Activated CD4-positive, CD25-positive, alpha-beta regulatory T cell treated with anti-CD3 and anti-CD28 coated beads, Interleukin-2, amount 50 U/mL, for 16 hours (primary cell): ENCODE results near the gene SERHL2.
"Not testable (repeated sequence)": the region's sequence is repeated elsewhere in the genome, so short reads cannot be mapped to it uniquely, and the experiment has no call there.

Experiments
- DNase-seq: peaks from one replicate; pipeline ENCODE4 v3.0.0-alpha.2; 2020; ENCODE audit warnings: low read depth, low spot score

The SERHL2 gene

GRCh38 chr22:42574046-42574445 is 20.3 kb downstream of the SERHL2 start:
- DNase-seq = not testable (repeated sequence)

GRCh38 chr22:42574468-42574867 is 20.7 kb downstream of the SERHL2 start:
- DNase-seq = not testable (repeated sequence)

GRCh38 chr22:42575996-42576574 is 22.3 kb downstream of the SERHL2 start:
- not testable (repeated sequence) for DNase-seq

- not testable (repeated sequence) for DNase-seq
These were observed 23.4 kb downstream of the SERHL2 start for GRCh38 chr22:42577141-42577540.

- no peak for DNase-seq
These were observed 24.0 kb downstream of the SERHL2 start for GRCh38 chr22:42577623-42578240.

GRCh38 chr22:42580040-42580439 is 26.3 kb downstream of the SERHL2 start:
- DNase-seq = not testable (repeated sequence)

- DNase-seq = not testable (repeated sequence)
These were observed 27.5 kb downstream of the SERHL2 start for GRCh38 chr22:42581194-42581761.

- peak; percentile 64 for DNase-seq
These were observed 28.3 kb downstream of the SERHL2 start for GRCh38 chr22:42581762-42582716.

GRCh38 chr22:42582987-42583386 is 29.2 kb downstream of the SERHL2 start:
- no peak for DNase-seq

- no peak for DNase-seq
These were observed 30.7 kb downstream of the SERHL2 start for GRCh38 chr22:42584364-42584940.

- no peak for DNase-seq
These were observed 31.3 kb downstream of the SERHL2 start for GRCh38 chr22:42585096-42585495.

- no peak for DNase-seq
These were observed 32.6 kb downstream of the SERHL2 start for GRCh38 chr22:42586381-42586780.

- no peak for DNase-seq
These were observed 33.9 kb downstream of the SERHL2 start for GRCh38 chr22:42587588-42588175.

- no peak for DNase-seq
These were observed 38.2 kb downstream of the SERHL2 start for GRCh38 chr22:42591987-42592386.

GRCh38 chr22:42595434-42595833 is 41.7 kb downstream of the SERHL2 start:
- no peak for DNase-seq

- DNase-seq = no peak
These were observed 42.6 kb downstream of the SERHL2 start for GRCh38 chr22:42596336-42596735.

GRCh38 chr22:42596863-42597530 is 43.2 kb downstream of the SERHL2 start:
- no peak for DNase-seq

GRCh38 chr22:42601879-42602465 is 48.2 kb downstream of the SERHL2 start:
- DNase-seq = no peak

- DNase-seq = no peak
These were observed 48.7 kb downstream of the SERHL2 start for GRCh38 chr22:42602470-42602869.

GRCh38 chr22:42603427-42603826 is 49.7 kb downstream of the SERHL2 start:
- DNase-seq = no peak
